SU-DHL-6 (cell line): ENCODE data around the gene MYOM1.

Experiments
- H2AFZ ChIP-seq: fragments of 200-600 bp; sonication (generic); 2 replicates; pipeline ENCODE4 v1.6.1; 2014; ENCODE audit warnings: low read depth, mild to moderate bottlenecking, moderate library complexity, mixed read lengths, antibody characterized with exemption, low read length; ENCODE audit not compliant: severe bottlenecking
- H3F3A ChIP-seq: fragments of 200-600 bp; shearing (Covaris generic); 2 replicates; pipeline ENCODE4 v1.6.0; 2016; ENCODE audit warnings: antibody characterized with exemption, mild to moderate bottlenecking; ENCODE audit not compliant: insufficient read depth
- H3K27ac ChIP-seq: fragments of 200-600 bp; sonication (generic); 2 replicates; pipeline ENCODE4 v1.5.1; 2016; ENCODE audit warnings: low read depth, mild to moderate bottlenecking, low read length, moderate library complexity, mixed read lengths
- H3K27me3 ChIP-seq: fragments of 200-600 bp; sonication (generic), shearing (Covaris generic); 2 replicates; pipeline ENCODE4 v1.6.0; 2014; ENCODE audit warnings: mild to moderate bottlenecking, low read length
- H3K36me3 ChIP-seq: fragments of 200-600 bp; sonication (generic); 2 replicates; pipeline ENCODE4 v1.6.1; 2014; ENCODE audit warnings: mild to moderate bottlenecking, low read length, mixed read lengths
- H3K4me2 ChIP-seq: fragments of 300-600, 200-600 bp; shearing (Covaris generic), sonication (generic); 2 replicates; pipeline ENCODE4 v1.6.0; 2014; ENCODE audit warnings: low read length, low read depth, mild to moderate bottlenecking; ENCODE audit not compliant: poor library complexity, severe bottlenecking
- H3K4me3 ChIP-seq: fragments of 200-600 bp; sonication (generic); 2 replicates; pipeline ENCODE4 v1.5.1; 2014; ENCODE audit warnings: antibody characterized with exemption, low read length, mild to moderate bottlenecking, mixed read lengths; ENCODE audit not compliant: insufficient read depth, poor library complexity, severe bottlenecking
- H3K79me2 ChIP-seq: fragments of 200-600 bp; sonication (generic); 2 replicates; pipeline ENCODE4 v1.6.1; 2014; ENCODE audit warnings: mild to moderate bottlenecking, low read length, moderate library complexity; ENCODE audit not compliant: insufficient read depth
- H3K9ac ChIP-seq: fragments of 200-600 bp; sonication (generic); 2 replicates; pipeline ENCODE4 v1.7.0; 2014; ENCODE audit warnings: mild to moderate bottlenecking, low read length
- H3K9me2 ChIP-seq: fragments of 200-600 bp; sonication (generic); replicated peaks from 2 replicates; pipeline ENCODE4 v1.6.1; 2014; ENCODE audit warnings: low read length; ENCODE audit not compliant: insufficient read depth
- H3K9me3 ChIP-seq: fragments of 200-600 bp; sonication (generic); 2 replicates; pipeline ENCODE4 v1.6.1; 2014; ENCODE audit warnings: low read length, mixed read lengths; ENCODE audit not compliant: insufficient read depth
- H4K20me1 ChIP-seq: fragments of 200-600 bp; sonication (generic); 2 replicates; pipeline ENCODE4 v1.6.1; 2014; ENCODE audit warnings: low read depth, mild to moderate bottlenecking, antibody characterized with exemption, low read length, moderate library complexity, mixed read lengths
- CTCF ChIP-seq: fragments of 200-600 bp; sonication (generic); IDR thresholded peaks from one replicate; pipeline ENCODE4 v1.5.1; 2017; ENCODE audit warnings: antibody characterized with exemption, mild to moderate bottlenecking, low read length, moderate library complexity; ENCODE audit not compliant: insufficient read depth, poor library complexity, severe bottlenecking
- EZH2phosphoT487 ChIP-seq: fragments of 200-600 bp; sonication (generic), shearing (Covaris generic); conservative IDR thresholded peaks from 2 replicates; pipeline ENCODE4 v1.6.1; 2018; ENCODE audit warnings: mild to moderate bottlenecking, antibody characterized with exemption, low read length, moderate library complexity, mixed read lengths

MYOM1 gene

GRCh38 chr18:3059272-3059671 lies 160.5 kb downstream of the MYOM1 start:
- Histone ChIP-seq H3K4me3 (no peak overlapping the region), H3F3A (no peaks in the 10 kb centered on the region), H3K9me2 (no peaks in the 10 kb centered on the region), H3K27ac (no peak overlapping the region), H3K27me3 (no peaks in the 10 kb centered on the region), H4K20me1 (no peaks in the 10 kb centered on the region), H2AFZ (no peak overlapping the region), H3K36me3 (no peaks in the 10 kb centered on the region), H3K4me2 (no peak overlapping the region), H3K9me3 (no peaks in the 10 kb centered on the region), H3K9ac (no peak overlapping the region), H3K79me2 (no peaks in the 10 kb centered on the region)
- no peak for TF ChIP-seq EZH2phosphoT487
- TF ChIP-seq CTCF, result no peak

- no peak overlapping the region for H3K9ac ChIP-seq
- H2AFZ ChIP-seq, result no peak overlapping the region
- no peaks in the 10 kb centered on the region for H3K27me3 ChIP-seq
- H3K4me2 ChIP-seq, result no peak overlapping the region
- H3K36me3 ChIP-seq, result no peaks in the 10 kb centered on the region
- H3K79me2 ChIP-seq, result no peaks in the 10 kb centered on the region
- H3K9me3 ChIP-seq, result no peaks in the 10 kb centered on the region
- no peak overlapping the region for H3K27ac ChIP-seq
- H4K20me1 ChIP-seq, result no peaks in the 10 kb centered on the region
- no peaks in the 10 kb centered on the region for H3K9me2 ChIP-seq
- H3K4me3 ChIP-seq, result no peak overlapping the region
- H3F3A ChIP-seq, result no peaks in the 10 kb centered on the region
- TF ChIP-seq CTCF, result no peak
- no peak for TF ChIP-seq EZH2phosphoT487
Measured at GRCh38 chr18:3058328-3059191, 161.2 kb downstream of the MYOM1 start.

- Histone ChIP-seq H4K20me1 (no peaks in the 10 kb centered on the region), H3K36me3 (no peaks in the 10 kb centered on the region), H3F3A (no peaks in the 10 kb centered on the region), H3K9me2 (no peaks in the 10 kb centered on the region), H3K4me3 (no peak overlapping the region), H3K9me3 (no peaks in the 10 kb centered on the region), H3K27ac (no peak overlapping the region), H3K9ac (no peak overlapping the region), H3K27me3 (no peaks in the 10 kb centered on the region), H3K4me2 (no peak overlapping the region), H3K79me2 (no peaks in the 10 kb centered on the region), H2AFZ (no peak overlapping the region)
- TF ChIP-seq EZH2phosphoT487 (no peak), CTCF (no peak)
Measured at GRCh38 chr18:3057526-3057925, 162.2 kb downstream of the MYOM1 start.
